Measurements from ENCODE around the gene DUS1L.

The DUS1L gene

GRCh38 chr17:82031885-82032627 is 33.5 kb downstream of the DUS1L start:
- H3K27ac ChIP-seq: peak overlapping the region; percentile 97
- TF ChIP-seq ZFX (IDR thresholded peaks at IDR 0.05; ENCODE audit: borderline replicate concordance) (no peak), CTCF (IDR thresholded peaks at IDR 0.05) (no peak)

- H3K27ac ChIP-seq: peak within 1 kb of the TSS; percentile 97
- TF ChIP-seq CTCF (IDR thresholded peaks at IDR 0.05) (no peak), ZFX (IDR thresholded peaks at IDR 0.05; ENCODE audit: borderline replicate concordance) (no peak)
These were observed 34.2 kb downstream of the DUS1L start, which contains the start of gene RAC3 for GRCh38 chr17:82031303-82031884. Gene RAC3, plus strand, starts transcription at chr17:82031678. Its CDS starts 84 bp downstream, at chr17:82031762.

- TF ChIP-seq CTCF (IDR thresholded peaks at IDR 0.05) (peak; percentile 88), ZFX (IDR thresholded peaks at IDR 0.05; ENCODE audit: borderline replicate concordance) (no peak)
- H3K27ac ChIP-seq: peak overlapping the region; percentile 97
These were observed 34.9 kb downstream of the DUS1L start for GRCh38 chr17:82030470-82031302.

- H3K27ac ChIP-seq: peak overlapping the region; percentile 97
- no peak for TF ChIP-seq ZFX (IDR thresholded peaks at IDR 0.05; ENCODE audit: borderline replicate concordance)
- TF ChIP-seq CTCF (IDR thresholded peaks at IDR 0.05): no peak
These were observed 35.6 kb downstream of the DUS1L start for GRCh38 chr17:82029990-82030469.

- H3K27ac ChIP-seq: peak overlapping the region; percentile 97
- TF ChIP-seq ZFX (IDR thresholded peaks at IDR 0.05; ENCODE audit: borderline replicate concordance): no peak
- no peak for TF ChIP-seq CTCF (IDR thresholded peaks at IDR 0.05)
These were observed 36.2 kb downstream of the DUS1L start for GRCh38 chr17:82029391-82029790.

DNA sequence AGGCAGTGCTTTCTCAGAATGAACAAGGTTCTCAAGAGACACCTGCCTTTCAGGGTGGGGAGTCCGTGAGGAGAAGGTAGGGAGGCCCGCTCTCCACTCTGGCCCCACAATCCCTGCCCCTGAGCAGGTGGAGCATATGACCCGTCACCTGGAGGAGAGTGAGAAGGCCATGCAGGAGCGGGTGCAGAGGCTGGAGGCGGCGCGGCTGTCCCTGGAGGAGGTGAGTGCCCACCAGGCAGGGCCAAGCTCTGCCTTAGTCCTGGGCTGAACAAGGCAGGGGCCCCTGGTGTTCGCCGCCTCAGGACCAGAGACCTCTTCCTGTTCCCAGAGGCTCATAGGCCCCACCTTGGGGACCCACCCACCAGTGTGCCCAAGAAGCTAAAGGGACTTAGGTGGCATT is 36.6 kb downstream of the DUS1L start:
- TF ChIP-seq ZFX (IDR thresholded peaks at IDR 0.05; ENCODE audit: borderline replicate concordance) (no peak), CTCF (IDR thresholded peaks at IDR 0.05) (no peak)
- H3K27ac ChIP-seq: peak overlapping the region; percentile 97

Data from 22Rv1 (cell line).